NK-92 (cell line): ENCODE measurements around the gene ESPN.

Source experiments
- DNase-seq: peaks from one replicate; lab custom pipeline; 2025; ENCODE audit not compliant: unreplicated experiment; lab: John Stamatoyannopoulos, UW

Gene ESPN

DNA sequence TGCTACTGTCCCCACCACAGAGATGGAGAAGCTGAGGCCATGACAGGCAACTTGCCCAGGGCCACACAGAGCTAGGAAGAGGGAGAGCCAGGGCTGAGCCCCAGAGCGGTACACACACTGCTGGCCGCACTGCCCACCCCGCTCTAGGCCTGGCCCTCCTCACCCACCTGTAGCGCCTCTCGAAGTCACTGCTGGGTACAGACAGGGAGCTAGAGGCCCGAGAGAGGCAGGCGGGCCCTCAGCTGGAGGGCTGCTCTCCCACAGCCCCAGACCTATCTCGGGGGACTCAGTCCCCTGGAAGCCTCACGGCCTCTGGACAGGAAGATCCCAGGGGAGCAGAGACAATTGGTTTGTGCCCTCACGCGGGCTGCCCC, 84.2 kb downstream of the ESPN start:
- no peak for DNase-seq

DNA sequence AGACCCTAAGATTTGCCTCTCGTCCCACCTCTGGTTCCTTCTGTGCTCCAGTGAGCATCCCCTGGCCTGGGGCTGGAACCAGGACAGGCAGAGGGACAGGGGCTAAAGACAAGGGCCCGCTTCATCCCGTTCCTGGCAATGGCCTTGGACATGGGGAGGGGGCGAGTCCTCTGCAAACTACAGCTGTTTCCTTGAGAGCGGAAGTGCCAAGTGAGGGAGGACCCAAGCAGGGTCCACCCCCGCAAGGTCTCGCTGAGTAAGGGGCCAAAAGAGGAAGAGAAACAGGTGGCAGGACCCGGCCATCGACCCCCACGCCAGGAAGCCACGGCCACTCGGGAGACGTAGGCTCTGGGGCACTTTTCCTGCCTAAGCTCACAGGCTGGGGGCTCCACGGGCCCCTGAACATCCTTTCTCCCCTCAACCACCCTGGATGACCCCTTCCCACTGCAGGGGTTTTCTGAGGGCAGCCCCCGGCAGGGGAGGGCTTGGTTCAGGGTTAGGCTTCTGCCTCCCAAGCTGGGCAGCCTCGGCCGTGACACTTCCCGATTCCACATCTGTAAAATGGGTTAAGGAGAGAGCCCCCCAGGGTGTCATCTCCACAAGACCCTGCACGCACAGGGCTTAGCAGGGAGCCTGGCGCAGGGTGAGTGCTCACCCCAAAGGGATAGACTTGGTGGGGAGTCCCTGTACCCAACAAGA, 84.8 kb downstream of the ESPN start:
- DNase-seq: no peak

DNA sequence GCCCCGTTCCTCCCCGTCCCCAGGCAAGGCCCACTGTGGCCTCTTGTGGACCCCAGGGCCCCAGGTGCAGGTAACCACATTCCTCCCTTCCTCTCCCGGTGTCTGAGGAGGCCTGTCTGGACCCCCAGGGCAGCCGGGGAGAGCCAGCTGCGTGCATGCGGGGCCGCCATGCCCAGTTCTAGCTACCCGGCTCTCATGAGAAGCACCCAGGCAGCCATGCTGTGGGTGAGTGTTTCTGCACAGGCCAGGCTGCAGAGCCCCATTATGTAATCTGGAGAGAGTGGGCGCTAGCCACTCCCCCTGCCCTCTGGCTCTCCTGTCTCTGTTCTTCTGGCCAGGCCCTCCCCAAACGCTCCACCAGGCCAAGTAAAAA, 85.3 kb downstream of the ESPN start:
- DNase-seq: no peak

DNA sequence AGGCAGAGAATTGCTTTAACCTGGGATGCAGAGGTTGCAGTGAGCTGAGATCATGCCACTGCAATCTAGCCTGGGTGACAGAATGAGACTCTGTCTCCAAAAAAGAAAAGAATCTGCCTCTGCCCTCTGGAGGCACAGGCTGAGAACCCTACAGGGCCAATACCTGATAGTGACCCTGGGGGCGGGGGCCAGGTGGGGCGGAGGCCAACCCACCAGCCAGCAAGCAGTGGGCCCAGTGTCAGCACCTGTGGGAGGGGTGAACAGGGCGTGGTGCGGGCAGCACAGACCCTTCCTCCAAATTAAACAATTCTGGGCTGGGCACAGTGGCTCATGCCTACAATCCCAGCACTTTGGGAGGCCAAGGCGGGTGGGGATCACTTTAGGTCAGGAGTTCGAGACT, 85.9 kb downstream of the ESPN start:
- DNase-seq: no peak
